NB4 (cell line): ENCODE results near the gene CLEC16A.

ENCODE experiments used
- DNase-seq: peaks from one replicate; pipeline ENCODE4 v3.0.0; 2010; ENCODE audit warnings: low read depth
- H3K4me3 ChIP-seq: one replicate; pipeline ENCODE4 v1.5.1; 2011; ENCODE audit warnings: mild to moderate bottlenecking, low read depth, low read length, moderate library complexity
- CTCF ChIP-seq: IDR thresholded peaks from one replicate; pipeline ENCODE4 v1.5.1; 2012; ENCODE audit warnings: low read depth, low read length
- MAX ChIP-seq: IDR thresholded peaks from 2 replicates; pipeline ENCODE4 v1.6.1; 2011; ENCODE audit warnings: low read depth, low read length
- MYC ChIP-seq: IDR thresholded peaks from 2 replicates; pipeline ENCODE4 v1.6.1; 2011; ENCODE audit warnings: low read depth, low read length
- POLR2A ChIP-seq: IDR thresholded peaks from 2 replicates; pipeline ENCODE4 v1.6.1; 2011; ENCODE audit warnings: mild to moderate bottlenecking; ENCODE audit not compliant: insufficient read length; ENCODE audit errors: extremely low read depth

Gene CLEC16A

GRCh38 chr16:11161974-11162373 lies 217.6 kb downstream of the CLEC16A start:
- TF ChIP-seq MYC (no peak), POLR2A (no peak), MAX (no peak), CTCF (no peak)
- DNase-seq, result no peak

GRCh38 chr16:11162586-11163268 lies 218.4 kb downstream of the CLEC16A start:
- no peak for TF ChIP-seq POLR2A
- no peak for TF ChIP-seq MAX
- no peak for TF ChIP-seq MYC
- TF ChIP-seq CTCF, result no peak
- H3K4me3 ChIP-seq, result no peak overlapping the region
- DNase-seq, result no peak

More at GRCh38 chr16:11161974-11162373, 217.6 kb downstream of the CLEC16A start:
- no peak overlapping the region for H3K4me3 ChIP-seq

- TF ChIP-seq MYC (no peak), POLR2A (no peak), MAX (no peak), CTCF (no peak)
- no peak overlapping the region for H3K4me3 ChIP-seq
- no peak for DNase-seq
These were observed 219.4 kb downstream of the CLEC16A start for GRCh38 chr16:11163761-11164261.

- TF ChIP-seq POLR2A (no peak), MAX (no peak), CTCF (no peak), MYC (no peak)
- no peak for DNase-seq
- H3K4me3 ChIP-seq, result no peak overlapping the region
These were observed 220.3 kb downstream of the CLEC16A start for GRCh38 chr16:11164482-11165270.

GRCh38 chr16:11165349-11165748 lies 221.0 kb downstream of the CLEC16A start:
- TF ChIP-seq POLR2A, result no peak
- no peak for TF ChIP-seq CTCF
- TF ChIP-seq MAX, result no peak
- no peak for TF ChIP-seq MYC
- no peak overlapping the region for H3K4me3 ChIP-seq
- no peak for DNase-seq
